ENCODE measurements around the gene WDR49. TPM values are rescaled to one million over a fixed set of nuclear protein-coding genes. Genes with fewer than 3 reads are reported as not detected.

WDR49 gene
- total and polyA plus RNA-seq, 10 of the 15 experiments (the other 5 are each of a cell fraction or from before 2014, with no cell fraction given): 0.05 to 0.15 TPM; not detected in 8

DNA sequence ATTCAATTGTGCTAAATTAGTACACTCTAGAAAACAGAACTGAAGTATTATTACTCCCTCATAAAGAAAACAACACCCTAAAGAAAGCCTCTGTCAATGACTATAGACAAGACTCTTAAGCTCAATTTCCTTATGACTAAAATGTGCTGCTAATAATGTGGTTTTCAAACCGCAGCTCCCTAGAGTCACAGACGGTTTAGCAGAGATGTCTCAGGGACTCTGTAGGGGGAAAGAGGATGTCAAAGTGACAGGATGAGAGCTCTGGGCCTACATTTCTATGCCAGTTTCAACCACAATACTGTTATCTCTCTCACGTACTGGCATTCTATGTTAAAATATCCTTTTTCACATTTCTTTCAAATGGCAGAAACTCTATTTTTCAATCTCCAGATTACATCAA lies 37.6 kb upstream of the WDR49 start (continued):
- TF ChIP-seq, protein P1, sequence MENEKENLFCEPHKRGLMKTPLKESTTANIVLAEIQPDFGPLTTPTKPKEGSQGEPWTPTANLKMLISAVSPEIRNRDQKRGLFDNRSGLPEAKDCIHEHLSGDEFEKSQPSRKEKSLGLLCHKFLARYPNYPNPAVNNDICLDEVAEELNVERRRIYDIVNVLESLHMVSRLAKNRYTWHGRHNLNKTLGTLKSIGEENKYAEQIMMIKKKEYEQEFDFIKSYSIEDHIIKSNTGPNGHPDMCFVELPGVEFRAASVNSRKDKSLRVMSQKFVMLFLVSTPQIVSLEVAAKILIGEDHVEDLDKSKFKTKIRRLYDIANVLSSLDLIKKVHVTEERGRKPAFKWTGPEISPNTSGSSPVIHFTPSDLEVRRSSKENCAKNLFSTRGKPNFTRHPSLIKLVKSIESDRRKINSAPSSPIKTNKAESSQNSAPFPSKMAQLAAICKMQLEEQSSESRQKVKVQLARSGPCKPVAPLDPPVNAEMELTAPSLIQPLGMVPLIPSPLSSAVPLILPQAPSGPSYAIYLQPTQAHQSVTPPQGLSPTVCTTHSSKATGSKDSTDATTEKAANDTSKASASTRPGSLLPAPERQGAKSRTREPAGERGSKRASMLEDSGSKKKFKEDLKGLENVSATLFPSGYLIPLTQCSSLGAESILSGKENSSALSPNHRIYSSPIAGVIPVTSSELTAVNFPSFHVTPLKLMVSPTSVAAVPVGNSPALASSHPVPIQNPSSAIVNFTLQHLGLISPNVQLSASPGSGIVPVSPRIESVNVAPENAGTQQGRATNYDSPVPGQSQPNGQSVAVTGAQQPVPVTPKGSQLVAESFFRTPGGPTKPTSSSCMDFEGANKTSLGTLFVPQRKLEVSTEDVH (IDR thresholded peaks at IDR 0.05; ENCODE audit: low read depth, partially characterized antibody): no peak
- TF ChIP-seq, protein P2, sequence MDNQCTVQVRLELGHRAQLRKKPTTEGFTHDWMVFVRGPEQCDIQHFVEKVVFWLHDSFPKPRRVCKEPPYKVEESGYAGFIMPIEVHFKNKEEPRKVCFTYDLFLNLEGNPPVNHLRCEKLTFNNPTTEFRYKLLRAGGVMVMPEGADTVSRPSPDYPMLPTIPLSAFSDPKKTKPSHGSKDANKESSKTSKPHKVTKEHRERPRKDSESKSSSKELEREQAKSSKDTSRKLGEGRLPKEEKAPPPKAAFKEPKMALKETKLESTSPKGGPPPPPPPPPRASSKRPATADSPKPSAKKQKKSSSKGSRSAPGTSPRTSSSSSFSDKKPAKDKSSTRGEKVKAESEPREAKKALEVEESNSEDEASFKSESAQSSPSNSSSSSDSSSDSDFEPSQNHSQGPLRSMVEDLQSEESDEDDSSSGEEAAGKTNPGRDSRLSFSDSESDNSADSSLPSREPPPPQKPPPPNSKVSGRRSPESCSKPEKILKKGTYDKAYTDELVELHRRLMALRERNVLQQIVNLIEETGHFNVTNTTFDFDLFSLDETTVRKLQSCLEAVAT (IDR thresholded peaks at IDR 0.05): peak; percentile 96
- TF ChIP-seq YY1 (IDR thresholded peaks at IDR 0.05; ENCODE audit: low read depth, low read length): no peak
- no peak for TF ChIP-seq SMAD5 (IDR thresholded peaks at IDR 0.05; ENCODE audit: low read depth)
- TF ChIP-seq SIN3A (IDR thresholded peaks at IDR 0.05; ENCODE audit: low read depth, low read length): no peak
- TF ChIP-seq, protein P3, sequence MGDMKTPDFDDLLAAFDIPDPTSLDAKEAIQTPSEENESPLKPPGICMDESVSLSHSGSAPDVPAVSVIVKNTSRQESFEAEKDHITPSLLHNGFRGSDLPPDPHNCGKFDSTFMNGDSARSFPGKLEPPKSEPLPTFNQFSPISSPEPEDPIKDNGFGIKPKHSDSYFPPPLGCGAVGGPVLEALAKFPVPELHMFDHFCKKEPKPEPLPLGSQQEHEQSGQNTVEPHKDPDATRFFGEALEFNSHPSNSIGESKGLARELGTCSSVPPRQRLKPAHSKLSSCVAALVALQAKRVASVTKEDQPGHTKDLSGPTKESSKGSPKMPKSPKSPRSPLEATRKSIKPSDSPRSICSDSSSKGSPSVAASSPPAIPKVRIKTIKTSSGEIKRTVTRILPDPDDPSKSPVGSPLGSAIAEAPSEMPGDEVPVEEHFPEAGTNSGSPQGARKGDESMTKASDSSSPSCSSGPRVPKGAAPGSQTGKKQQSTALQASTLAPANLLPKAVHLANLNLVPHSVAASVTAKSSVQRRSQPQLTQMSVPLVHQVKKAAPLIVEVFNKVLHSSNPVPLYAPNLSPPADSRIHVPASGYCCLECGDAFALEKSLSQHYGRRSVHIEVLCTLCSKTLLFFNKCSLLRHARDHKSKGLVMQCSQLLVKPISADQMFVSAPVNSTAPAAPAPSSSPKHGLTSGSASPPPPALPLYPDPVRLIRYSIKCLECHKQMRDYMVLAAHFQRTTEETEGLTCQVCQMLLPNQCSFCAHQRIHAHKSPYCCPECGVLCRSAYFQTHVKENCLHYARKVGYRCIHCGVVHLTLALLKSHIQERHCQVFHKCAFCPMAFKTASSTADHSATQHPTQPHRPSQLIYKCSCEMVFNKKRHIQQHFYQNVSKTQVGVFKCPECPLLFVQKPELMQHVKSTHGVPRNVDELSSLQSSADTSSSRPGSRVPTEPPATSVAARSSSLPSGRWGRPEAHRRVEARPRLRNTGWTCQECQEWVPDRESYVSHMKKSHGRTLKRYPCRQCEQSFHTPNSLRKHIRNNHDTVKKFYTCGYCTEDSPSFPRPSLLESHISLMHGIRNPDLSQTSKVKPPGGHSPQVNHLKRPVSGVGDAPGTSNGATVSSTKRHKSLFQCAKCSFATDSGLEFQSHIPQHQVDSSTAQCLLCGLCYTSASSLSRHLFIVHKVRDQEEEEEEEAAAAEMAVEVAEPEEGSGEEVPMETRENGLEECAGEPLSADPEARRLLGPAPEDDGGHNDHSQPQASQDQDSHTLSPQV (IDR thresholded peaks at IDR 0.05): no peak
- peak; percentile 84 for TF ChIP-seq NR2F1 (conservative IDR thresholded peaks at IDR 0.05)
- TF ChIP-seq SRF (IDR thresholded peaks at IDR 0.05; ENCODE audit: low read depth in 2 of 2, low read length in 2 of 2): no peak
- TF ChIP-seq, protein P4, sequence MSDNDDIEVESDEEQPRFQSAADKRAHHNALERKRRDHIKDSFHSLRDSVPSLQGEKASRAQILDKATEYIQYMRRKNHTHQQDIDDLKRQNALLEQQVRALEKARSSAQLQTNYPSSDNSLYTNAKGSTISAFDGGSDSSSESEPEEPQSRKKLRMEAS (IDR thresholded peaks at IDR 0.05; ENCODE audit: low read depth, low read length): no peak
- TF ChIP-seq SREBF1 (IDR thresholded peaks at IDR 0.05; ENCODE audit: low read length): peak; percentile 64
- TF ChIP-seq, protein P5, sequence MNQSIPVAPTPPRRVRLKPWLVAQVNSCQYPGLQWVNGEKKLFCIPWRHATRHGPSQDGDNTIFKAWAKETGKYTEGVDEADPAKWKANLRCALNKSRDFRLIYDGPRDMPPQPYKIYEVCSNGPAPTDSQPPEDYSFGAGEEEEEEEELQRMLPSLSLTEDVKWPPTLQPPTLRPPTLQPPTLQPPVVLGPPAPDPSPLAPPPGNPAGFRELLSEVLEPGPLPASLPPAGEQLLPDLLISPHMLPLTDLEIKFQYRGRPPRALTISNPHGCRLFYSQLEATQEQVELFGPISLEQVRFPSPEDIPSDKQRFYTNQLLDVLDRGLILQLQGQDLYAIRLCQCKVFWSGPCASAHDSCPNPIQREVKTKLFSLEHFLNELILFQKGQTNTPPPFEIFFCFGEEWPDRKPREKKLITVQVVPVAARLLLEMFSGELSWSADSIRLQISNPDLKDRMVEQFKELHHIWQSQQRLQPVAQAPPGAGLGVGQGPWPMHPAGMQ (IDR thresholded peaks at IDR 0.05; ENCODE audit: borderline replicate concordance): no peak
- TF ChIP-seq TCF3 (IDR thresholded peaks at IDR 0.05; ENCODE audit: borderline replicate concordance, insufficient read depth, low read depth, low read length): no peak
- TF ChIP-seq CHD4 (IDR thresholded peaks at IDR 0.05): no peak
- TF ChIP-seq BACH1 (IDR thresholded peaks at IDR 0.05; ENCODE audit: borderline replicate concordance): peak; percentile 90; the same call in 1 of the 2 replicates
- TF ChIP-seq ZNF217 (IDR thresholded peaks at IDR 0.05): peak; percentile 99
- no peak for TF ChIP-seq ESRRA (IDR thresholded peaks at IDR 0.05; ENCODE audit: low read length)
